Measurements from ENCODE around the gene CLCA1.

Gene CLCA1

GRCh38 chr1:86546787-86547221 lies 78.1 kb downstream of the CLCA1 start, which contains the start of gene CLCA4:
TSS of gene CLCA4 (plus strand) at chr1:86547078. CDS start at chr1:86547120, 42 bp downstream.
- no peak for DNase-seq (ENCODE audit: low read depth, low spot score)

DNA sequence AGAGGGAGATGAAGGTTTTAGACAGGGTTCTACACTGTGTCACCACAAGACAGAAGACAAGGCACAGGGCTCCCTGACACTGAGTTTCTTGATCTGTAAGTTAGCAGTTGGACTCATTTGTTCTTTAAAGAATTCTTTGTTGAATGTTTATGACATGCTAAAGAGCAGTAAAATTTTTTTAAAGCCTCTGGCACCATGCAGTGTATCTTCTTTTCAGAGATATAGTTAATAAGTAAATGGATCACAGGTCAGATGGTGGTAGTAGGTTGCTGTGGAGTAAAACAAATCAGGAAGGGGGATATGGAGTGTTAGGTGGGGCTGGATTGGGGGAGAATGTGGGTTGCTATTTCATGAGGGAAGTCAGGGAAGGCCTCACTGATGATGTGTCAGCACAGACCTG lies 80.1 kb downstream of the CLCA1 start:
- no peak for DNase-seq (ENCODE audit: low read depth, low spot score)
